Heart left ventricle (tissue), 16 donors: ENCODE results near the gene CLN6. TPM values are rescaled to one million over a fixed set of nuclear protein-coding genes. Genes with fewer than 3 reads are reported as not detected.

Experiments used
- ATAC-seq, 4 donors: fragments of 200-7000 bp; cut with Tn5 transposase; one replicate each; pipeline ENCODE4 v1.9.1; 2020 to 2022; ENCODE audit warnings: moderate library complexity in 4 of 4, mild to moderate bottlenecking in 3 of 4, moderate number of reproducible peaks in 1 of 4
- DNase-seq, 5 donors: peaks; one replicate each; pipeline ENCODE4 v3.0.0-alpha.2; 2020
- H3K27ac ChIP-seq, 12 donors: fragments of 200-600 bp; sonication (generic) in 4 of 12; one replicate each; pipeline versions ENCODE4 v1.5.0 to v1.8.0; 2016 to 2022; ENCODE audit warnings: mild to moderate bottlenecking in 2 of 12
- H3K27me3 ChIP-seq, 9 donors: fragments of 200-600 bp; sonication (generic) in 2 of 9; one replicate each; pipeline versions ENCODE4 v1.5.1 to v1.8.0; 2016 to 2022; ENCODE audit warnings: mild to moderate bottlenecking in 3 of 9
- H3K36me3 ChIP-seq, 9 donors: fragments of 200-600 bp; sonication (generic) in 2 of 9; one replicate each; pipeline versions ENCODE4 v1.5.0 to v1.8.0; 2018 to 2022; ENCODE audit warnings: mild to moderate bottlenecking in 2 of 9
- H3K4me1 ChIP-seq, 12 donors: fragments of 200-600 bp; sonication (generic) in 4 of 12; one replicate each; pipeline versions ENCODE4 v1.5.0 to v1.8.0; 2016 to 2022; ENCODE audit warnings: mild to moderate bottlenecking in 3 of 12
- H3K4me3 ChIP-seq, 12 donors: fragments of 200-600 bp; sonication (generic) in 4 of 12; one replicate each; pipeline versions ENCODE4 v1.5.0 to v1.8.0; 2017 to 2022; ENCODE audit warnings: mild to moderate bottlenecking in 9 of 12, moderate library complexity in 4 of 12
- H3K9me3 ChIP-seq, 12 donors: fragments of 200-600 bp; sonication (generic) in 4 of 12; one replicate each; pipeline versions ENCODE4 v1.5.0 to v1.8.0; 2016 to 2022; ENCODE audit warnings: mild to moderate bottlenecking in 1 of 12
- POLR2A ChIP-seq, 2 donors: fragments of 450-650 bp; IDR thresholded peaks; one replicate each; pipeline ENCODE4 v1.6.1; 2017; ENCODE audit warnings: antibody characterized with exemption in 2 of 2, mild to moderate bottlenecking in 2 of 2, moderate library complexity in 2 of 2
- WGBS, 4 donors: extraction: QIAGEN DNeasy Blood & Tissue Kit in 2 of 4; methylation state at CpG; one replicate each; pipeline versions ENCODE4 v1.1.5 to v1.1.7; 2013 to 2018; 5-methylcytosine and 5-hydroxymethylcytosine counted together
- intact Hi-C, 10 donors: fragments of 100-400 bp; cut with DNase I; formaldehyde crosslinking; loops; one replicate each; pipeline versions ENCODE4 v1.11.1 to v1.14.2; 2022
- polyA plus RNA-seq, 2 donors: library from polyadenylated mRNA; stranded (reverse); fragments of 200-250 nt; gene quantifications; one replicate each; pipeline ENCODE4 v1.2.3, GENCODE V29; 2013
- total RNA-seq, 9 donors: library from RNA; depleted of rRNA in 2 of 9; stranded (reverse); fragments of >200 nt in 2 of 9; fragmentation: NEBNext Ultra II Directional in 3 of 9; extraction: Animal tissue kit (Norgen Biotek cat#: 25700) in 3 of 9; gene quantifications; one replicate each; pipeline versions ENCODE4 v1.1.0 to v1.2.4, GENCODE V29; 2016 to 2023
- TF ChIP-seq, protein P1 (sequence below), 12 donors: fragments of 200-600 bp; sonication (generic) in 4 of 12; IDR thresholded peaks; one replicate each; pipeline versions ENCODE4 v1.5.0 to v1.8.0; 2018 to 2022; ENCODE audit warnings: antibody characterized with exemption in 12 of 12, mild to moderate bottlenecking in 5 of 12
- donor health status: ischemic (EF 13 %, LVEDD 7.1; RV severe dilation, severe dysfunction).
- donor health status: healthy with polysubstance abuse.
- donor health status: DM: no; HTN: yes; CAD: no.
- donor health status: DM: no; HTN: no; CAD: no.
- donor health status: ischemic (EF 25% LVEDD 6.9; RV normal size, moderate dysfunction).
- donor health status: ischemic (EF 25% LVEDD 5.7; RV mildly dilated, moderate dysfunction).
- donor health status: healthy.
- donor health status: DM: yes; HTN: yes; CAD: no.
- donor health status: ischemic (EF 35%, LVEDD 5.7; RV mildly dilated, moderate dysfunction).
- donor health status: nonischemic (EF 11% LVEDD 7.7; RV severe dilation, severe dysfunction).
- donor health status: DM: yes; HTN: yes; CAD: no.
- donor health status: PGD.
- donor health status: ischemic (EF 29% LVEDD 5.4; RV normal size, mild dysfunction).
- donor health status: nonischemic (EF 23%, LVEDD 6.1; RV moderate dilation, normal function).

The CLN6 gene
- total and polyA plus RNA-seq, 11 donors: 5.6 to 24.1 (median 8.9) TPM

DNA sequence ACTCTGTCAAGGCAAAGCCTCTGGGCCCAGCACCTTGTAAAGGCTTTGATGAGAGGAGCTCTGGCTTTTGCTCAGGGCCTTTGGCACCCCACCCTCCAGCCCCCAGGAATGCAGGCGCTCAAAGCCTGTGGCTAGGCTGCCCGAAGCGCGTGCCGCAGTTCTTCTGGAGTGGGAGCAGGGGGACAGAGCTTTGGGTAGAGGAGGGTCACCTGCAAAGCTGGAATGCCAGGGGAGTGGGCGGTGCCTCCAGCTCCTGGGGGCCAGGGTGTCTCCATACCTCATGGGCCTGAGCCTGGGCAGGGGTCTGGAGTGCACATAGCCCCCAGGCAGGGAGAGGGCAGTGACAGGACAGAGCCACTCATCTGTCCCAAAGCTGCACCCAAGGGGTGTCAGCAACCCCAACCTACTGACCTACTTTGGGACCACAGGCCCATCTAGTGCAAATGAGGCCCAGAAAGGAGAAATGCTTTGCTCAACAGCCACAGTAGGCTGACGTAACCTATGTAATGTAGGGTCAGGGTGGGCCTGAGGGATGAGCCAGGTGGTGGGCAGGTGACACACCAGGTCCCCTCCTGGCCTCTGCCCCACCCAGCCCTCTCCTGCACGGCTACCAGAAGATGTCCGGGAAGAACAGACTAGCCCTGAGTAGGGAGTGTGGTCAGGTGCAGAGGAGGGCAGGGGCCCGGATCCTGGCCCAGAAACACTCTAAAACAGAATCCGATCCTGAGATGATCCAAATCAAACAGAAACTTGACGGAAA, 22.2 kb downstream of the CLN6 start:
- no peak for ATAC-seq
- intact Hi-C loops: loop anchor here in 1 of 10 donors (5.0 kb wide), 1 partner anchor 345 kb away; no protein-coding TSS in a partner anchor
- 87 to 96% (median 91%) methylated on average over 7 to 12 of the region's 12 CpGs for WGBS, 4 donors
- no peak for DNase-seq
- Histone ChIP-seq H3K27me3 (no peaks in the 10 kb centered on the region), H3K9me3 (no peaks in the 10 kb centered on the region), H3K36me3 (no peaks in the 10 kb centered on the region), H3K4me1 (peaks cover 0 to 53% (median 17%) of the 10 kb centered on the region in 12 donors), H3K27ac (peak overlapping the region in 1 of 12 donors; percentile 85), H3K4me3 (no peak overlapping the region)
- TF ChIP-seq, protein P1, sequence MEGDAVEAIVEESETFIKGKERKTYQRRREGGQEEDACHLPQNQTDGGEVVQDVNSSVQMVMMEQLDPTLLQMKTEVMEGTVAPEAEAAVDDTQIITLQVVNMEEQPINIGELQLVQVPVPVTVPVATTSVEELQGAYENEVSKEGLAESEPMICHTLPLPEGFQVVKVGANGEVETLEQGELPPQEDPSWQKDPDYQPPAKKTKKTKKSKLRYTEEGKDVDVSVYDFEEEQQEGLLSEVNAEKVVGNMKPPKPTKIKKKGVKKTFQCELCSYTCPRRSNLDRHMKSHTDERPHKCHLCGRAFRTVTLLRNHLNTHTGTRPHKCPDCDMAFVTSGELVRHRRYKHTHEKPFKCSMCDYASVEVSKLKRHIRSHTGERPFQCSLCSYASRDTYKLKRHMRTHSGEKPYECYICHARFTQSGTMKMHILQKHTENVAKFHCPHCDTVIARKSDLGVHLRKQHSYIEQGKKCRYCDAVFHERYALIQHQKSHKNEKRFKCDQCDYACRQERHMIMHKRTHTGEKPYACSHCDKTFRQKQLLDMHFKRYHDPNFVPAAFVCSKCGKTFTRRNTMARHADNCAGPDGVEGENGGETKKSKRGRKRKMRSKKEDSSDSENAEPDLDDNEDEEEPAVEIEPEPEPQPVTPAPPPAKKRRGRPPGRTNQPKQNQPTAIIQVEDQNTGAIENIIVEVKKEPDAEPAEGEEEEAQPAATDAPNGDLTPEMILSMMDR (IDR thresholded peaks at IDR 0.05): no peak

DNA sequence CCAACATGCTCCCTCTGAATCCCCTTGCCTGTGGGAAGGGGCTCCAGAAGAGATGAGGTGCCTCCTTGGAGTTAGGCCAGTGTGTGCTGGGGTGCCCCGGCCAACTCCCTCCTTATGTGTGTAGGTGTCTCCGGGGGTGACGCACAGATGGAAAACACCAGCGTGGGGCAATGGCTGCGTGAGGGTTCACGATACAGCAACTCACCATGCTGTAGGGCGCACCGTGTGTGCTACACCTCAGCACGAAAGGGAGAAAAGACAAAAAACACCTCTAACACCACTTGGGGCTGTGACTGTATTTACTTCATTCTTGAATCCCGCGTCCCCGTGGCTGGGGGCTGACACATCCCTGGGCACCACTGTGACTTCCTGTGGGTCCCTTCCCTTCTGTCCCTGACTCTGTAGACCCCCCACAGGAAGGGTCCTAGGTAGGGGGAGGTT, 22.8 kb downstream of the CLN6 start:
- Histone ChIP-seq H3K4me1 (peaks cover 0 to 53% (median 17%) of the 10 kb centered on the region in 12 donors), H3K36me3 (no peaks in the 10 kb centered on the region), H3K4me3 (no peak overlapping the region), H3K9me3 (no peaks in the 10 kb centered on the region), H3K27me3 (no peaks in the 10 kb centered on the region), H3K27ac (peak overlapping the region in 2 of 12 donors; percentile 42 to 85)
- intact Hi-C loops: loop anchor here in 1 of 10 donors (5.0 kb wide), 1 partner anchor 344 kb away; no protein-coding TSS in a partner anchor
- ATAC-seq (no peak), DNase-seq (no peak)
- 93 to 98% (median 97%) methylated on average over 12 of the region's 12 CpGs for WGBS, 4 donors
- TF ChIP-seq POLR2A (IDR thresholded peaks at IDR 0.05): no peak

DNA sequence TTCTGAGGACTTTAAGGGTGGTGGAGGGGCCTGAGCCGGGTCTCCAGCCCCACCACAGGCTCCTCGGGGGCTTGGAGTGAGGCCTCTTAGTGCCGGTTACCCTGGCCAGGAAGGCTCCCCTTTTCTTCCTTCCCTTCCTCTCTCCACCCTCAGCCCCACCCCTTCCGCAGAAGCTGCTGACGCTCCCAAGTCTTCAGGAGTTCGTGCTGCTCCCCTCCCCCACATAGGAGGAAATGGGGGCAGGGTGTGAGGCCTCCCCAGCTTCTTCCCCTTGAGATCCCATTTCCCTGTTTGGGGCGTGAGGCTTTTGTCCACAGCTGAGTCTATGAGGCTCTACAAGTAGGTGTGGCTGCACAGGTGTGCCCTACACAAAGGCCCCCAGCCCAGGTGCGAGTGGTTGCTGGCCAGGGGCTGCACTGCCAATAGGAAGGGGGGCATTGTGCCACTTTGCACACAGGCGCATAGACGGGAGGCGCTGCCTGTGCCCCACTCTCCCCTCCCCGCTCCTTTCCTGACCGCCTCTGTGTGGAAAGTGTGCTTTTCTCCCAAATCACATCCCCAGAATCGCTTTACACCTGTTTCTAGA, 23.5 kb downstream of the CLN6 start:
- H3K27ac ChIP-seq: peak overlapping the region in 8 of 12 donors; percentile 2 to 85 (median 64)
- peak in 3 of 4 donors; percentile 50 to 84 (median 73) for ATAC-seq
- peaks cover 0 to 53% (median 17%) of the 10 kb centered on the region in 12 donors for H3K4me1 ChIP-seq
- 60 to 74% (median 69%) methylated on average over 14 of the region's 14 CpGs for WGBS, 4 donors
- no peaks in the 10 kb centered on the region for H3K36me3 ChIP-seq
- no peaks in the 10 kb centered on the region for H3K9me3 ChIP-seq
- H3K4me3 ChIP-seq: peak overlapping the region in 8 of 12 donors; percentile 7 to 51 (median 28)
- intact Hi-C loops: loop anchor here in 1 of 10 donors (5.0 kb wide), 1 partner anchor 344 kb away; no protein-coding TSS in a partner anchor
- TF ChIP-seq POLR2A (IDR thresholded peaks at IDR 0.05): no peak
- TF ChIP-seq, protein P1 (IDR thresholded peaks at IDR 0.05): no peak
- no peaks in the 10 kb centered on the region for H3K27me3 ChIP-seq
- DNase-seq: peak; percentile 74 to 82 (median 77)

DNA sequence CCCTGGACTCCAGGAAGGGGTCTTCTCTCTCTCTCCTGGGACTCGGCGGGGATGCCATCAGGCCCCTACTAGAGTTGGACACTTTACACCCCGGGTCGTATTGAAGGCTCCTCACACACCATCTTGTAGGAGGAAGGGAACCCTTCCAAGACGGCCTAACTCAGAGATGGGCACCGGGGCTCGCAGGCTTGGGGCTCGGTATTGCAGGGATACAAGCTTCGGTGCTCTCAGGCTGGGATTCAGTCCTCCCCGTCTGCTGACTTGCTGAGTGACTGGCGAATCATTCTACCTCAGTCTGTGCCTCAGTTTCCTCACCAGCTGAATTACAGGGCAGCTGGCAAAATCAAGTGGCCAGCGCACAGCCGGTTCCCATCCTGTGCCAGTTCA, 24.0 kb downstream of the CLN6 start:
- intact Hi-C loops: loop anchor here in 1 of 10 donors (5.0 kb wide), 1 partner anchor 343 kb away; no protein-coding TSS in a partner anchor
- ATAC-seq: no peak
- Histone ChIP-seq H3K27ac (peak overlapping the region in 8 of 12 donors; percentile 2 to 85 (median 64)), H3K4me3 (peak overlapping the region in 9 of 12 donors; percentile 6 to 51 (median 20)), H3K9me3 (no peaks in the 10 kb centered on the region), H3K4me1 (peaks cover 0 to 49% (median 17%) of the 10 kb centered on the region in 12 donors), H3K27me3 (no peaks in the 10 kb centered on the region), H3K36me3 (no peaks in the 10 kb centered on the region)
- WGBS, 4 donors: 75 to 79% (median 76%) methylated on average over 11 to 13 of the region's 13 CpGs
- TF ChIP-seq POLR2A (IDR thresholded peaks at IDR 0.05): no peak
- TF ChIP-seq, protein P1 (IDR thresholded peaks at IDR 0.05): no peak
- no peak for DNase-seq
